NCI-H460 (cell line): Measurements from ENCODE around the gene ELAVL1. TPM values are rescaled to one million over a fixed set of nuclear protein-coding genes. Genes with fewer than 3 reads are reported as not detected.
A peak's percentile ranks its signal among the peaks of the same experiment; 100 is the strongest.
"Not testable (repeated sequence)": the region's sequence is repeated elsewhere in the genome, so short reads cannot be mapped to it uniquely, and the experiment has no call there.

Experiments
- DNase-seq: peaks from one replicate; pipeline ENCODE4 v3.0.0-alpha.2; 2016; ENCODE audit warnings: low read depth; ENCODE audit errors: extremely low read depth
- total RNA-seq: library from RNA; depleted of rRNA; stranded (reverse); fragments of >200 nt; shearing (Covaris generic); gene quantifications from 2 replicates; pipeline ENCODE4 v1.2.3, GENCODE V29; 2014

ELAVL1 gene
- total RNA-seq, 1 experiment from 2014 or later: 29.3 TPM

DNA sequence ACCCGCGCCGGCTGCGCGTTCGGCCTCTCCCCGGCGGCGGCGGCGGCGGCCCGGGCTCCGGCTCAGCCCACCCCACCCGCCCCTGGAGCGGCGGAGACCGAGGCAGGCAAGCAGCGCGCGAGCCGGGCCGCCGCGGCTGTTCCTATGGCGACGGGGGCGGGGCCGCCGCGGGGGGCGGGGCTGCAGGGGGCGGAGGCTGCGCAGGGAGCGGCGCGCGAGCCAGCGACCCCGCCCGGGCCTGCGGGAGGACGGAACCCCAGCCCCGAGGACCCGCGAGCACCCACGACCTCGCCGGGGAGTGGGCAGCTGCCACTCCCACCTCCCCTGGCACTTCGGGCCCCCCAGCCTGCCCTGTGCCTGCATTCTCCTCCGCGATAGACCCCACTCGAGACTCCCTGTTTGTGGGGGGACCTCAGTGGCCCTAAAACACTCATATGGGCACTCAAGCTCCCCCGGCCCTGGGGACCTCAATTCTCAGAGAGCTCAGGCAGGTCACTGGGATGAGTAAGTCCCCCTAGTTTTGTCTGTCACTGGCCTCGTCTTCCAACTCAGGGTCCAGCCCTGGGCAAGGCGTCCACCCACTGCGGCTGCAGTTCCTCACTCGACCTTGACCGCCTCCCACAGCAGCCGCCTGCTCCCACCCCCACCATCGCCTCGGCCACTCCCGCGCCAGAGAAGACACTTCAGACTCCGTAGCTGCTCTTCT lies 79.3 kb downstream of the ELAVL1 start, which contains the start of gene CTXN1:
Gene CTXN1 (minus strand): TSS at position 115 of the 706 bp plus-strand sequence. CDS start 597 bp downstream, outside the sequence.
- no peak for DNase-seq

DNA sequence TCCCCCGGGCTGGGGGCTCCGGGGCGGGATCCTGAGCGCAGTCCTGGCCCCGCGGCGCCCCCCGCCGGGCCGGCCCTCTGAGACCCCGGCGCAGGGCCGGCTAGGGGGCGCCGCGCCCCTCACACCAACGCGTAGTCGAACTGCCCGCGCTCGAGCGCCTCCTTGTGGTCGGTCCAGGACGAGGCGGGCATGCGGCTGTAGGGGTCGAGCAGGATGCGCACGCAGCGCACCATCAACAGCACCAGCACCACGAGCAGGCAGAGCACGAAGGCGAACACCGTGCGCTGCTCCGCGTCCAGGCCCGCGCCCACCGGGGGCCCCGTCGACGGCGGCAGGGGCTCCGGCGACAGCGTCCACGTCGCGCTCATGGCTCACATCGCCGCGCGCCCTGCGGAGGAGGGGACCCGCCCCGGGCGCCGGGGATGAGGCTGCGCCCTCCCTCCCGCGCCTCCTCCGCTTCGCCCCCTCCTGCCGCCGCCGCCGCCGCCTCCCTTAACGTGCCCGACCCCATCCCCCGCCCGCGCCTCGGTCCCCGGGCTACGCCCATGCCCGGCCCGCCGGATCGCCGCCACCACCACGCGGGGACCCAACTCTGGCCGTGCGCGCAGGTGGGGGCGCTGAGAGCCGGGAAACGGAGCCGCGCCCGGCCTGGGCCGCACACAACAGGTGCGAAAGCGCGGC lies 80.1 kb downstream of the ELAVL1 start:
- DNase-seq: peak; percentile 63

DNA sequence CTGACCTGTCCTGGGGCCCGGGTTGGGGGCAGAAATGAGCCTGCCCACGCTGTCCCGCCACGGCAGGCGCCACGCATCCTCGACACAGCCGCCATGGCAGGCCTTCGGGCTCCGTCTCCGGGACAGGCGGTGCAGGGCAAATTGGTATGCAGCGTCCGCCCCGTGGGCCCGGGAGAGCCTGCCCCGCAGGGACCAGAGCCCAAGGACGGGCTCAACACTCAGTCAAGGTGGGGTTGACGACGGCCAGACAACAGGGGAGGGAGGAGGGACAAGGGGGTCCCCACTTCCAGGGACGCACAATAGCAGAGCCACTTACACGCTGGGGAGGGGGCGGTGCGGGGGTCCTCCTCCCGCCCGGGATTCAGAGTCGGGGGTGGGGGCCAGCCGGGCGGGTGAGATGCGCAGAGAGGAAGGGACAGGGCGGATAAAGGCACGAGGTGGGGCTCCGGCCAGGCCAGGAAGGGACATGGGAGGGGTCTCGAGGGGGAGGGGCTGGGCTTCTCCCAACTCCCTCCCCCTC lies 80.7 kb downstream of the ELAVL1 start:
- DNase-seq: no peak

DNA sequence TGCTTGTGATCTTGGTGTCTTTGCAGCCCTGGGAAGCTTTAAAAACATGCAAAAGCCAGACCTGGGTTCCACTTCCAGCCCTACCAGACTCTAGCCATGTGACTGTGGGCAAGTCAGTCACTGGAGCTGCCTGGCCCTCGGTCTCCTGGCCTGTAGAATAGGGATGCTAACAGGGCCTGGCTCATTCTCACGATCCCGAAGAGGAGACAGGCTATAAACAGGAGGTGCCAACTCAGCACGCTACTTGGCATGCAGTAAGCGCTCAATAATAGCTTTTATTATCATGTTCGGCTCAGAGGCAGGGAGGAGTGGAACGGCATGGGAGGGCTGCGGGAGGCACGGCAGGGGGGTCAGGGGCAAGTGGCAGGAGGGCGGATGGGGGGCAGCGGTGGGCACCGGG lies 81.2 kb downstream of the ELAVL1 start:
- no peak for DNase-seq

DNA sequence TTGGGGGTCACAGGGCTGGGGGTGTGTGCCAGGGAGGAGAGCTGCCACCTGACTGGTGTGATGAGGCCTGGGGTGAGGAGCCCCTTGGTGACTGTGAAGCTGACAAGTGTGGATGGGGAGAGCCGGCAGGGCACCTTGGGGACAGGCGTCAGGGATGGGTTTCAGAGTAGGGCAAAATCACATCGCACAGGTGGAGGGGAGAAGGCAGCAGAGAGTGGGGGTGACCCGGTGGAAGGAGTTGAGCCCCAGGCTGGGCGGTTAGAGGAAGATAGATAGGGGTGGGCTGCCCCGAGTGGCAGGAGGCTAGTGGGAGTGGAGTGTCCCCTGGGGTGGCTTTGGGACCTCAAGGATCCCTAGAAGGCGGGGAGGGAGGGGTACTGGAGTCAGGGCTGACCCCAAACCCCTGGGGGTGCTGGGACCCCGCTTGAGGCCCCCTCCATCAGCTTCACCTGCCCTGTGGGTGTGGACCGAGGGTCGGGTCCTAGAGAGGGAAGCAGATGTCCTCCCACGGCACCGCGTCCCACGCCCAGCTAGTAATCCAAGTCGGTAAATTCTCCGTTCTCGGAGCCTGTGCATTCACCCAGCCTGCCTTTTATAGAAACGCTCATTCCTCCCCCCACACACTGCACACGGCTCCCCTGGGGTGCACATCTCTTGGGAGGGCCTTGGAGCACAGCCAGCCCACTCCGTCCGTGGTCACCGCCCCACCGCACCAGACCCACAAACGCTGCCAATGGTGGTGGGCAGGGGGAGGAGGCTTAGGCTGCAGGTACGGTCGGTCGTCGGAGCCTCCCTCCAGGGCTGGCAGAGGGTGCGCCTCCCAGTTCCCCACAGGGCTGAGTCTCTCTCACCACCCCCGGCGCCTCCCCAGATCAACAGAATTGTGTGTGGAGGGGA lies 81.9 kb downstream of the ELAVL1 start:
- no peak for DNase-seq

DNA sequence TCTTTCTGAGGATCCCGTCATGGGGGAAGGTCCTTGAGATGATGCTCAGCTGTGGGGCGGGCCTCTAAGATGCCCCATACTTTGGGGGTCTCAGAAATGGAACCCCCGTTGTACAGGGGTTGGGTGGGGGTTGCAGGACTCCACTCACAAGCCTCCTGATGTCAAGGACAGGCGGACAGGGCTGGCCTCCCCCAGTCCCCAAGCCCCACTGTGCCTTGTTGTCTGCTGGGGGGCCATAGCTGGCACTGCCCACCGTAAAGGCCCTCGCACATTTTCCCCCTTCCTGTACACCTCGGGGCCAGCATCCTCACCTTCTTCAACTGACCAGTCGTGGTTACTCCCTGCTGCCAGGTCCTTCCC lies 82.6 kb downstream of the ELAVL1 start:
- no peak for DNase-seq

DNA sequence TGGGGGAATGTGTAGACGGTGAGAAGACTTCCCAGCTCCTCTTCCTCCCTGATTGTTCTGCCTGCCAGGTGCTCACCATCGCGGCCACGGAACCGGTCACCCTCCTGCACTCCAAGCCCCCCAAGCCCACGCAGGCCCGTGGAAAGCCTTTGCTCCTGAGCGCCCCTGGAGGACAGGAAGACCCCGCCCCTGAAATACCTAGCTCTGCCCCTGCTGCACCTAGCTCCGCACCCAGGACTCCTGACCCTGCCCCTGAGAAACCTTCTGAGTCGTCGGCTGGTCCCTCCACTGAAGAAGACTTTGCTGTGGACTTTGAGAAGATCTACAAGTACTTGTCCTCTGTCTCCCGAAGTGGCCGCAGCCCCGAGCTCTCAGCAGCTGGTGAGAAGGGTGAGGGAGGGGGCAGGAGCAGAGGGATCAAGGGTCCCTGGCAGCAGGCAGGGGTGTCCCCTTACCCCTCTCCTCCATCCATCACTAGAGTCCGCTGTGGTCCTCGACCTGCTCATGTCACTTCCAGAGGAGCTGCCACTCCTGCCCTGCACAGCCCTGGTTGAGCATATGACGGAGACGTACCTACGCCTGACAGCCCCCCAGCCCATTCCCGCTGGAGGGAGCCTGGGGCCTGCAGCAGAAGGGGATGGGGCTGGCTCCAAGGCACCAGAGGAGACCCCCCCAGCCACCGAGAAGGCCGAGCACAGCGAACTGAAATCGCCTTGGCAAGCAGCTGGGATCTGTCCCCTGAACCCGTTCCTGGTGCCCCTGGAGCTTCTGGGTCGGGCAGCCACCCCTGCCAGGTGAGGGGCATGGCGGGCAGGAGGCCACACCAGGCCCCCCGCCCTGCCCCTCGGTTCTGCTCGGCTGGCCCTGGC lies 83.2 kb downstream of the ELAVL1 start:
- no peak for DNase-seq

DNA sequence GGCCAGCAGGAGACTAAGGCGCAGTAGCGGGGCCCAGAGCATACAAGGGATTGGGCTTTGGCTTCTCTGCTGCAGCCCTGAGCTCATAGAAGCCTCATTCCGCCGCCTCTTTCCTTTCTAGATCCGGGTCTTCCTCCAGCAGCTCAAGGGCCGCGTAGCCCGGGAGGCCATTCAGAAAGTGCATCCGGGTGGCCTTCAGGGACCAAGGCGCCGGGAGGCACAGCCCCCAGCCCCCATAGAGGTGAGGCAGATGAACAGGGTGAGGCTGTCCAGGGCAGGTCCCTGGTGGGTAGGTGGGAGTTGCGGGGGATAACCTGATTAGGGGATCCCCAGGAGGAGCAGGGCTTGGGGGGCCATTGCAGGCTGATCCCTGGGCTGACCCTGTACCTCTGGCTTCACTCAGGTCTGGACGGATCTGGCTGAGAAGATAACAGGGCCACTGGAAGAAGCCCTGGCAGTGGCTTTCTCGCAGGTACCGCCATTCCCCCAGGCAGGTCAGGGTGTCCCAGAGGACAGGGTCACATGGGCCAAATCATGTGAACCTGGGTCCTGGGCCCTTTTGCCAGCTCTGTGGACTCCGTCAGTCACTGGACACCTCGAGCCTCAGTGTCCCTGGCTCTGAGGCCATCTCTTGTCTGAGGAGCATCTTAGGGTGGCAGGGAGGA lies 84.0 kb downstream of the ELAVL1 start:
- no peak for DNase-seq

DNA sequence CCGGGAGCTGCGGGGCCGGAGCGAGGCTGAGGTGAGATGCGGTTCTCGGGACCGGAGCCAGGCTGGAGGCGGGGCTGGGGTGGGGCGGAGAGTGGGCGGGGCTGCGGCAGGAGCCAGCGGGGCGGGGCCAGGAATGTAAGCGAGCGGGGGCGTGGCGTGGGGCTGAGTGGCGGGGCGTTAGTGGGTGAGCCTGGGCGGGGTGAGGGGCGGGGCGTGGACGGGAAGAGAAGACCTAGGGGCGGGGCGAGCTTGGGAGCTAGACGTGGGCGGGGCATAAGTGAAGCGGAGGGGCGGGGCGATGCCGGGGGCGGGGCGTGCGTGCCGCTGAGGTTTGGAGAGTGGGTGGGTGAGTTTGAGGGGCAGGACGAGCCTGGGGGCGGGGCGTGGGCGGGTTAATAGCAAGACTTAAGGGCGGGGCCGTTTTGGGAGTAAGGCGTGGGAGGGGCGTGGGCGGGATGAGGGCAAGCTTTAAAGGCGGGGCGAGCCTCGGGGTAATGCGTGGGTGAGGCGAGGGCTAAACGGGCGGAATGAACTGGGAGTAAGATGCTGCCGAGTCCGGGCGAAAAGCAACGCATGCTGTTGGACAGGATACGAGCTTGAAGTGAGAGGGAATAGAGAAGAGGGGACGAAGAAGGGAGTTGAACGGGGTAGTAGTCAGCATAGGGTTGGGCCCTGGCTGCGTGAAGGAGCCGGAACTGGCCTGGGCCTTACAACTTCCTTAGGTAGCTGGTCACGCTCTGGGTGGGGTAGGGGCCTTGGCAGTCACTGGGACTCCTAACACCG lies 84.7 kb downstream of the ELAVL1 start:
- DNase-seq: peak; percentile 92

DNA sequence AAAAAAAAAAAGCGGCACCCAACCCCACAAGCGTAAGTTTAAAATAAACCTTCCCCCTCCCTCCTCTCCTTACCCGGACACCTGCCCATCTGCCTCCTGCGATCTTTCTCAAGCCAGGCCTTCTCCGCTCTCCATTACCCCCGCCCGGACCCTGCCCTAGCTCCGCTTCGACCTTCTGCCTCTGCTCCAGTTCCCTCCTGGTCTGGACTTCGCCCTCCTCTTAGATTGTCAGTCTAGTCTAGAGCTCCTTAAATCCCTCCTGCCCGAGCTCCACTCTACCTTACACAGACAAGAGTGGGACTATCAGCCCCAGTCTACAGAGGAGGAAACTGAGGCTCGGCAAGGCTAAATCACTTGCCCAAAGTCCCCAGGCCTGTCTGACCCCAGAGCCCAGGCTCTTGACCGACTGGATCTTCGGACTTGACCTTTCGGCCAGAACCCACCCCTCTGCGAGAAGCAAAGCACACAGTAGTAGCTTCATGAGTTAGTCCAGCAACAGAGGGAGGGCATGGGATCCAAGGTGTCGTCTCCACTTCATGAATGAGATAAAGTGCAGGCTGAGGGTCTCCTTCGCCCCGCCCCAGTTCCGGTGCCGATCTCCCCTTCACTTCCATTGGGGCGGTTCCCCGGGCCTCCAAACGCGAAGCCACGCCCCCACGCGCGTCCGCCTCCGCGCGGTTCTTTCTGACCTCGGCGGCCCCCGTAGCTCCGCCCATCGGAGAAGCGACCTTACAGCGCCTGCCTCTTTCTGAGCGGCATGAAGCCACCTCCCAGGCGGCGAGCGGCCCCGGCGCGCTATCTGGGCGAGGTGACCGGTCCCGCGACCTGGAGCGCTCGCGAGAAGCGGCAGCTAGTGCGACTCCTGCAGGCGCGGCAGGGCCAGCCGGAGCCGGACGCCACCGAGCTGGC lies 85.6 kb downstream of the ELAVL1 start, which contains the start of gene SNAPC2:
Gene SNAPC2 (plus strand): TSS at position 729 of the 909 bp plus-strand sequence. CDS start 29 bp downstream, at position 758.
- DNase-seq: peak; percentile 83

DNA sequence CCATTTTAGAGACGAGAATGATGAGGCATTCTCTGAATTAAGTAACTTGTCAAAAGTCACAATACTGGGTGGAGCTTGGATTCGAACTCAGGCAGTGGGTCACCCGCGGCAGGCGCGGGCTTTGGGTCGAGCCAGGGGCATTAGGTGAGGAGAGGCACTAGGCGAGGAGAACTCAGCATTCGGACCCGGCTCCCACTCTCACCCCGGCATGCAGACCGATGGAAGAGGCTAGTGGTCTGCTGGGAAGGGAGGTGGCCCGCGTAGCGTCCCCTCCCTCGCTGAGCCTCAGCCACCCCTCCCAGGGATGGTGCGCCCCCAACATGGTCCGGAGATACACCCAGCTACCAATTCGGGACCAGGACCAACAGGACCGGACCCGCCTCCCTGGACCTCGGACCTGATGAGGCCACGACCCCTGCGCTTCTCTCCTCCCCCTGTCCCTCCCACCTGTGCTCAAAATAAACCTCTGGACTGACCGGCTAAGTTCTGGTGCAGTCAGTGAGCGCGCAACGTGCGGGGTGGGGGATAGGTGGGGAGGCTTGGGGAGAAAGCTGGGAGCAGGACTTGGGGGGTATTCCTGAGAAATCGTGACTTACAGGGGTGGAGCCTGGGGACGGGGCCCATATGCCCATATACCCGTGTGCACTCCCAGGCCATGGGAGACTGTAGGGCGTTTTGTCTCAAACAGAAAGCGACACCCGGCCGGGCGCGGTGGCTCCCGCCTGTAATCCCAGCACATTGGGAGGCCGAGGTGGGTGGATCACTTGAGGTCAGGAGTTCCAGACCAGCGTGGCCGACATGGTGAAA lies 86.6 kb downstream of the ELAVL1 start:
- no peak for DNase-seq

DNA sequence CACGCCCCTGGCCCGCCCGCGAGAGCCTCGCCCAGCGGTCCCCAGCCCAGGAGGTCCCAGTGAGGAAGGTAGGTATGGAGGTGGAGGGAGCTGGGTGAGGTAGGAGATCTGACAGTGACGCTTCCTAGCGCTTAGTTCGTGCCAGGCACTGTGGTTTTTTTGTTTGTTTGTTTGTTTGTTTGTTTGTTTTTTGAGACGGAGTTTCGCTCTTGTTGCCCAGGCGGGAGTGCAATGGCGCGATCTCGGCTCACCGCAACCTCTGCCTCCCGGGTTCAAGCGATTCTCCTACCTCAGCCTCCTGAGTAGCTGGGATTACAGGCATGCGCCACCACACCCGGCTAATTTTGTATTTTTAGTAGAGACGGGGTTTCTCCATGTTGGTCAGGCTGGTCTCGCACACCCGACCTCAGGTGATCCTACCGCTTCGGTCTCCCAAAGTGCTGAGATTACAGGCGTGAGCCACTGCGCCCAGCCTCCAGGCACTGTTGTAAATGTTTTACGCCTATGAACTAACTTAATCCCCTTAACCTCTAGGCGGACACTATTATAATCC lies 87.3 kb downstream of the ELAVL1 start:
- DNase-seq: not testable (repeated sequence)

DNA sequence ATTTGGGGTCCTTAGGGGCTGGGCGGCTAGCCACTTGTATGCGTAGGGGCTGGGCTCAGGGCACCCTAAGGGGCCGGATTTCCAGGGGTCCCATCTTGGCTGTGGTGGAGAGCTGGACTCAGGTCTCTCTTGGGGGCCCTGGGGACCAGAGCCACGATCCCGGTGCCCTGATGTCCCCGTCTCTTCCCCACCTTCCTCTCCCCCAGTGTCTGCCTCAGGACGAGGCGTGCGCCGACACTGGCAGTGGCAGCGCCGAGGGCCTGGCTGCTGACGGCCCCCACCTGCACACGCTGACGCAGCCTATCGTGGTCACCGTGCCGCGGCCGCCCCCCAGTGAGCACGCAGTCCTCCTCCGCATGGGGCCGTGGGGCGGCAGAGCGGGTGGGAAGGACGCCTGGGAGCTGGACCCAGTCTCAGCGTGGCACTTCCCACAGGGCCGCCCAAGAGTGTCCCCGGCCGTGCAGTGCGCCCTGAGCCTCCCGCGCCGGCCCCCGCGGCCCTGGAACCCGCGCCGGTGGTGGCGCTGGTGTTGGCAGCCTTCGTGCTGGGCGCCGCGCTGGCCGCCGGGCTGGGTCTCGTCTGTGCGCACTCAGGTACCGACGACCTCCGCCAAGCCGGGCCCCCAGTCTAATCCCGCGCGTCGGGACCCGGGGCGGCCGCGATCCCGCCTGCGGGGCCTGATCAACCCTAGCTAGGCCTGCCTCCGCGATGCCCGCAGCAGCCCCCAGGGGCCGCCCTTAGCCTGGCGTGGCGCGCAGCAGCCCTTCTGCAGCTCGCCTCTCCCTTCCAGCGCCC lies 88.0 kb downstream of the ELAVL1 start:
- peak; percentile 51 for DNase-seq

DNA sequence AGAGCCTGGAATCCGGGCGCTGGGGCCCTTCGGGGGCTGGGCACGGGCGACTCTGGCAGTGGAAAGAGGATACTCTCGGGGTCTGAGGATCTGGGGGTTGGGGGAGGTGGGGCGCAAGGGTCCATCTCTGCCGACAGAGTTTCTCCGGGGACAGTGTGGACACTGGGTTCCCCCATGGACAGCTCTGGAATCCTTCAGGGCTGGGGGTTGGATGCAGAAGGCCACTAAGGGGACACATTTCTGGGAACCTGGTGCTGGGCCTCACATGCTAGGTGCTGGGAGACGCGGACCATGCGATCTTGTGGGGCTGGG lies 88.5 kb downstream of the ELAVL1 start:
- DNase-seq: no peak

DNA sequence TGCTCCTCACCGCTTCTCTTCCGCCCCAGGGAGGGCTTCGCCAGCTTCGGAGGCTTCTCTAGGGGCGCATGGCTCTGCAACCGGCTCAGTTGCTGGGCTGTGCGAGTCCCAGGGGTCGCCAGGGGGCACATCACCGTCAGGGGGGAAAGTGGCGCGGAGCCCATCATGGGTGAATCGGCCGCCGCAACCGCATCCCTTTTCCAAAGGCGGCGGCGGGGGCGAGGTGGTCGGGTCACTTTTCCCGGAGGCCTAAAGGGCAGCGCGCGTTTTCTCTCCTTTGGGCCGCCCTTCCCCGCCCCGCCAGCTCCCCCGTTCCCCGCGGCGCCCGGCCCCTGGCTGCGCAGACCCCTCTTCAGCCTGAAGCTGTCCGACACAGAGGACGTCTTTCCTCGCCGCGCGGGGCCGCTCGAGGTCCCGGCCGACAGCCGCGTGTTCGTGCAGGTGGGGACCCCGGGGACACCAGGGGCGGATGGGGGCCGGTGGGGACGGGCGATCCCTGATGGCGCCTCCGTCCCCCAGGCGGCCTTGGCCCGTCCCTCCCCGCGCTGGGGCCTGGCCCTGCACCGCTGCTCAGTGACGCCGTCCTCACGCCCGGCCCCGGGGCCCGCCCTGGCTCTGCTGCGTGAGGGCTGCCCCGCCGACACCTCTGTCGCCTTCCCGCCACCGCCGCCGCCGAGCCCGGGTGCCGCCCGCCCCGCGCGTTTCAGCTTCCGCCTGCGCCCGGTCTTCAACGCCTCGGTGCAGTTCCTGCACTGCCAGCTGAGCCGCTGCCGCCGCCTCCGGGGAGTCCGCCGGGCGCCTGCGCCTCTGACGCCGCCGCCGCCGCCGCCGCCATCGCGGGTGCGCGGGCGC lies 89.1 kb downstream of the ELAVL1 start:
- DNase-seq: no peak
